Esophagus muscularis mucosa (tissue), 3 donors: ENCODE results near the gene ZNF217.

Experiments
- POLR2A ChIP-seq: fragments of 450-650 bp; IDR thresholded peaks from one replicate; pipeline ENCODE4 v1.6.1; 2017; ENCODE audit warnings: antibody characterized with exemption, moderate library complexity, mild to moderate bottlenecking, low read depth
- TF ChIP-seq, protein P1 (sequence below), 3 experiments: fragments of 200-600 bp in 2 of 3; fragments of 450-650 bp in 1 of 3; sonication (generic) in 2 of 3; IDR thresholded peaks; one replicate each; pipeline ENCODE4 v1.5.1; 2017 to 2019; ENCODE audit warnings: antibody characterized with exemption in 3 of 3, mild to moderate bottlenecking in 2 of 3, moderate library complexity in 1 of 3

DNA sequence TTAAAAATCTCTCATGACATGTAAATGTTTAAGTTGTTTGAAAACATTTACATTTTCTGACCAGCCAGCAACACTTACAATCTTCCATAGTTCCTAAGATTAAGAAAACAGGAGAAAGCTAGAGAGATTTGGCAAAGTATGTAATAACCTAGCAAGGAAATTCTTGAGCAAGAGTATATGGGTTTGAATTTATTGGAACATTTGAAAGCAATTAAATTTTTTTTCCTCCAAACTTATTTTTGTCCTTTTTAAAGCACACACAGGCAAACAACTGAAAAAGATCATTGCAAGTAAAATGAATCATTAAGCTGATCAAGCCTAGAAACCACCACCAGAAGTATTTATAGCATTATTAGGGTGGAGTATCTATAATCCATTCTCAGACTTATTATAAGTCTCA lies 20.1 kb upstream of the ZNF217 start:
- TF ChIP-seq, protein P1, sequence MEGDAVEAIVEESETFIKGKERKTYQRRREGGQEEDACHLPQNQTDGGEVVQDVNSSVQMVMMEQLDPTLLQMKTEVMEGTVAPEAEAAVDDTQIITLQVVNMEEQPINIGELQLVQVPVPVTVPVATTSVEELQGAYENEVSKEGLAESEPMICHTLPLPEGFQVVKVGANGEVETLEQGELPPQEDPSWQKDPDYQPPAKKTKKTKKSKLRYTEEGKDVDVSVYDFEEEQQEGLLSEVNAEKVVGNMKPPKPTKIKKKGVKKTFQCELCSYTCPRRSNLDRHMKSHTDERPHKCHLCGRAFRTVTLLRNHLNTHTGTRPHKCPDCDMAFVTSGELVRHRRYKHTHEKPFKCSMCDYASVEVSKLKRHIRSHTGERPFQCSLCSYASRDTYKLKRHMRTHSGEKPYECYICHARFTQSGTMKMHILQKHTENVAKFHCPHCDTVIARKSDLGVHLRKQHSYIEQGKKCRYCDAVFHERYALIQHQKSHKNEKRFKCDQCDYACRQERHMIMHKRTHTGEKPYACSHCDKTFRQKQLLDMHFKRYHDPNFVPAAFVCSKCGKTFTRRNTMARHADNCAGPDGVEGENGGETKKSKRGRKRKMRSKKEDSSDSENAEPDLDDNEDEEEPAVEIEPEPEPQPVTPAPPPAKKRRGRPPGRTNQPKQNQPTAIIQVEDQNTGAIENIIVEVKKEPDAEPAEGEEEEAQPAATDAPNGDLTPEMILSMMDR (IDR thresholded peaks at IDR 0.05), result no peak
- no peak for TF ChIP-seq POLR2A
